GM19468 (cell line): ENCODE results near the gene HYLS1.

Source experiments
- ATAC-seq: cut with Tn5 transposase; IDR thresholded peaks from one replicate; pipeline ENCODE4 v1.9.1; 2021; ENCODE audit warnings: mild to moderate bottlenecking, moderate library complexity, moderate number of reproducible peaks; ENCODE audit not compliant: unreplicated experiment; ENCODE audit errors: extremely low read depth

HYLS1 gene

DNA sequence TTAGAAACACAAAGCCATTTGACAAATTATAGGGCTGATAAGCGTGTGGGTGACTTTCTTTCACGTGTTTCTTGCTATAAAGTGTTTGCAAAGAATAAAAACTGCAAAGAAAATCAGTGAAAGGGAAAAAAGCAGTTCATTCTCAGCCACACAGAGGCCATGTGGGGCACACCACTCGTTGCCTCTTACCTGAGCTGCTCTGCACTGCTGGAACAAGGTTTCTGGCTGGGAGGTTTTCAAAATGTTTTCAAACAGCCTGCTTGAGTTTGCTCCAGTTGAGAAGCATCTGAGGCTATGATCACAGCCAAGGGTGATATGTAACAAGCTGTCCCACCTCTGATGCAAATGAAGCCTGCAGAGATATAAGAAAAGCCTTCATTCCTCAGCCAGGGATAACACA lies 43.6 kb downstream of the HYLS1 start:
- ATAC-seq: no peak

GRCh38 chr11:125931668-125932067 lies 44.2 kb downstream of the HYLS1 start:
- no peak for ATAC-seq

- no peak for ATAC-seq
Measured at GRCh38 chr11:125932301-125932700, 44.8 kb downstream of the HYLS1 start.

DNA sequence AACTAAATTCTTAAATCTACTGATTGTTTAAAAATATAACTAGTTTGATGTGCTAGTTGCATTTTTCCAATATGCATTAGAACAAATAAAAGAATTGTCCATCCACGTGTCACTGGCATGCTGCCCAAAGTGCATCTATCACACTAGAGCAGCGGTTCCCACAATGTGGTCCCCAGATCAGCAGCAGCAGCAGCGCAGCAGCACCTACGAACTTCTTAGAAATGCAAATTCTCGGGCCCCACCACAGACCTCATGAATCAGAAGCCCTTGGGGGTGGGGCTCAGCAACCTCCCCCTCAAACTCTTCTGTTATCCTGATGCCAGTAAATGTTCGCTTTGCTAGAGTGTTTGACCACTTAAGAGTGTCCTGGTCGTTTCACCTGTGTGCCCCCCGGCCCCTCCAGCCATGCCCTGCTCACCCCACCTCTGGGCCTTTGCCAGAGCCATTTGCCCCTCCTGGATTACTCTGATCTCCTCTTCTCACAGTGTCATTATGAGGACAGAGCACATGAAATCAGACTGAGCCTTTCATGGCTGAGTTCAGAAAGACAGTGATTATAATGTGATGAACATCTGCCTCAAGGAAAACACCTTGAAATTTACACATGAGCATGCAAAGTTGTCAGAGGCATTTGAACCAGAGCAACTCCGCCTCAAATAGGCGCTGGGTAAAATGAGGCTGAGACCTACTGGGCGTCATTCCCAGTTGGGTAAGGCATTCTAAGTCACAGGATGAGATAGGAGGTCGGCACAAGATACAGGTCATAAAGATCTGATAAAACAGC lies 45.8 kb downstream of the HYLS1 start:
- no peak for ATAC-seq

DNA sequence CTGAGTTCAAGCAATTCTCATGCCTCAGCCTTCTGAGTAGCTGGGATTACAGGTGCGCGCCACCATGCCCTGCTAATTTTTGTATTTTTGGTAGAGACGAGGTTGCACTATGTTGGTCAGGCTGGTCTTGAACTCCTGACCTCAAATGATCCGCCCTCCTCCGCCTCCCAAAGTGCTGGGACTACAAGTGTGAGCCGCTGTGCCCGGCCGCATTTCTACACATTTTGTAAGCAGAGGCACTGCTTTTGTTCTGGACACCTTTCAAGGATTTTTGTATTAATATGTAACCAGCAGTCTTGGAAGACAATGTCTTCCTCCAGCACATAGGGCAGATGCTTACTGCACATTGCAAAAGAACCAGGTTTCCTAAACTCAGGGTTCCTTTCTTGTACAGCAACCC lies 47.0 kb downstream of the HYLS1 start:
- no peak for ATAC-seq

DNA sequence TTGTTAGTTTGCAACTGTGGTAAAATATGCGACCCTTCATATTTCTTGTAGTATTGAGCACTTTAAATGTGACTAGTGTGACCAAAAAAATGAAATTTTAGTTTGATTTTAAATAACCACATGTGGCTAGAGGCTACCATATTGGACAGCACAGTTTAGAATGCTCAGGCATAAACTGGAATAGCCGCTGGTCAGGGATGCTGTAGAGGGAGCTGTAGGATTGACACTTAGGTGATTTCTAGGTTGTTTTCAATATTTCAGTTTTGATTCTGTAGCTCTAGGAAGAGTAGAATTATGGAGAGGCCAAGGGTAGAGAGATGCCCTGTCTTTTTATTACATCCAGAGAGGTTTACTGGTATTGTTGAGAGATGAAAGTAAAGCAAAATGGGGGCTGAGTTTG lies 47.6 kb downstream of the HYLS1 start:
- no peak for ATAC-seq

DNA sequence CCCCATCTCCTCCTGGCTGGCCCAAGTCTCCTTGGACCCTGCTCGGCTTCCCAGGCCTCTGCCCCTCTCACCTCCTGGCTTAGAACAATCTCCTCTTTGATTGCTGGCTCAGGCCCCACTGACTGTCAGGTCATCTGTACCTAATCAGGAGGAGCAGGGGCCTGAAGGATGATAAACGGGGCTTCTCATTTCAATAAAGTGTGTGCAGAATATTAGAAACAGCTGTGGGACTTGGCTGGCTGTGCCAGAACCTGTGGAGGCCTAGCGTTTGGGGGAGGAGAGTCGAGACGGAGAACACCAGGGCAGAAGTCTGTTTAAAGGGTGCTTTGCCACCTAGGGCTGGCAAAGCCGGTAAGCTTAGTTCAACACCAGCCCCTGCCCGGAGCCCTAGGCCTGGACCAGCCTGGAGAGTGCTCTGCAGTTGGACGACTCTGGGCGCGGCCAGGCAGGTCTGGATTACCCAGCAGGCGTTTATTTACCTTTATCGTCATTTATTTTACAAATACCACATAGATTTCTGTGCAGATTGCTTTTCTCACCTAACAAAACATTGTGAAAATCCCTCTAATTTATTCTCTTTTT lies 48.2 kb downstream of the HYLS1 start:
- ATAC-seq: no peak

GRCh38 chr11:125938418-125938817 lies 51.0 kb downstream of the HYLS1 start:
- ATAC-seq: no peak

- no peak for ATAC-seq
Measured at GRCh38 chr11:125939081-125939521, 51.6 kb downstream of the HYLS1 start.

GRCh38 chr11:125940145-125940544 lies 52.7 kb downstream of the HYLS1 start:
- no peak for ATAC-seq

DNA sequence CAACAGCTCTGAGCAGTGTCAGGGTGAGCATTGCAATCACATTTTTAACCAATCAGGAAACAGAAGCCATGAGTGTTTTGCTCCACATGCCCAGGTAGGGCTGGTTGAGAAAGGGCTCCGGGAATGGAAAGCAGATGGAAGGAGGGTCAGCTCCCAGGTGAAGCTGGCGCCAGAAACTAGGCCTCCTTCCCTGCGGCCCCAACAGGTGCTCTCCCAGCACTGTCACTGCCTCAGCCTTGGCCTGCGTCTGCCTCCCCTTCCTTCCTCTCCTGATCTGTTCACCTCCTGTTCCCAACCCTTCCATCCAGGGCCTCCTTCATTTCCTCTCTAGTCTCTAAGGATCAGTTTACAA lies 53.8 kb downstream of the HYLS1 start:
- no peak for ATAC-seq

DNA sequence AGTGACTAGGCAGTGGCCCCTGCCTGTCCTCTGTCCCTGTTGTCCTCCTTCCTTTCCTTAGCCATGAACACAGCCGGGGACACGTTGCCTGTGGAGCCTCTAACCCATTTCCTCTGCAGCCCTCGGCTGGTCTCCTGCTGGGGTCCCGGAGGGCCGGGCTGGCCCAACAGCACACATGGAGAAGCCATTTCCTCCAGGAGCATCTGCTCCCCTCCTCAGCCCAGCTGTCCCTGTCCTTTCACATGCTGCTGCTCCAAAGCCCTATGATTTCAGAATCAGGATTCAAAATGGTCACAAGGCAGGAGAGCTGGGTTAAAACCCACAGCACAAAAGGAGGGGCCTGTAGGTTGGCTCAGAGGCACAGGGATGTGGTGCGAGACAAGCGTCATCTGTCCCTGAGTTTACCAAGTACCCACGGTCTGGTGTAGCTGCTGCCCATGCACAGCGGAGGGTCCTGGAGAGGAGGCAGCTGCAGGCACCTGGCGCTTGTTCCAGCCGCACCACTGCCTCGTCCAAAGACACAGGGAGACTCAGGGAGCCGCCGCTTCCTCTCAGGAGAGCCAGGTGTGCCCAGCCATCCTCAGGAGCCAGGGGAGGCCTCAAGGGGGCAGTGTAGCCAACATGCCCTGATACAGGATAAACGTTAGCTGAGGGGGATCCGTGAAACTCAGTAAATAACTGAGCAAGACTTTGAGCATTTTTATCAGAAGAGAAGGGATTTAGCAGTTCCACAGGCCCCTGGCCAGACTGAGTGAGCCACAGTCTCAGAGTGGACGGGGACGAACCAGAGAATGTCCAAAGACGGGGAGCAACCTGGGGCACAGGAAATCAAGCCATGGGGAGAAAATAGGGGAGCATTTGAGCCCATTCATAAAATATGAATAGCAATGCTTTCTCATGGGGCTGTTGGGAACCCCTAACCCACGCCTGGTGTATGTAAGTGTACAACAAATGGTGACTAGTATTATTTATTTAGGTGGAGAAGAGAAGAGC lies 54.4 kb downstream of the HYLS1 start:
- ATAC-seq: no peak

DNA sequence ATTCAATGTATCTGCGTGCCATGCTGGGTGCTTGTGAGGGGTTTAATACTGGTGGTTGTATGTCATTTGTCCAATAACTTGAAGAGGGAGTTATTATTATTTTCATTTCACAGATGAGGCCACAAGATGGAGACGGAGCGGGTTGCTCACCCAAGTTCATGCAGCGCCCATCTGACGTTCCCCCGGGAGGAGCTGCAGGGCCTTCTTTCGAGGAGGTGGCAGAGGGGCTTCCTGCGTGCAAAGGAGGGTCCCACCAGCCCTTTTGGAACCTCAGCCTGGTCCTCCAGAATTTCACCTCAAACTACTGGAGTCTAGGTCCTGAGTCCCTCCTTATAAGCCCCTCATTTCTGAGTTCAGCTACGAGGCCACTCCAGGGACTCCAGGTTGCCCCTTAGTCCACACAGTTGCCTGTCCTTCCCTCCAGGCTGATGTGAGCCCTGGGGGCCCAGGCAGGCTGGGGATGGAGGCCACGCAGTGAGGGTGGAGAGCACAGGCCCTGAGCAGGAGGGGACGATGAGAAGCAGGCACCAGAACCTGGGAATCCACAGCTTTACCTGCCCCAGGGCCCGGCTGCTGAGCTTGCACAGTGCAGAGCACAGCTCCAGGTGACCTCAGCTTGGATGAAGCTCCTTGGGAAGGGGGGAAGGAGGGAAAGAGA lies 55.4 kb downstream of the HYLS1 start:
- ATAC-seq: no peak

GRCh38 chr11:125943661-125944349 lies 56.3 kb downstream of the HYLS1 start:
- ATAC-seq: no peak

GRCh38 chr11:125944350-125945010 lies 57.0 kb downstream of the HYLS1 start:
- no peak for ATAC-seq

DNA sequence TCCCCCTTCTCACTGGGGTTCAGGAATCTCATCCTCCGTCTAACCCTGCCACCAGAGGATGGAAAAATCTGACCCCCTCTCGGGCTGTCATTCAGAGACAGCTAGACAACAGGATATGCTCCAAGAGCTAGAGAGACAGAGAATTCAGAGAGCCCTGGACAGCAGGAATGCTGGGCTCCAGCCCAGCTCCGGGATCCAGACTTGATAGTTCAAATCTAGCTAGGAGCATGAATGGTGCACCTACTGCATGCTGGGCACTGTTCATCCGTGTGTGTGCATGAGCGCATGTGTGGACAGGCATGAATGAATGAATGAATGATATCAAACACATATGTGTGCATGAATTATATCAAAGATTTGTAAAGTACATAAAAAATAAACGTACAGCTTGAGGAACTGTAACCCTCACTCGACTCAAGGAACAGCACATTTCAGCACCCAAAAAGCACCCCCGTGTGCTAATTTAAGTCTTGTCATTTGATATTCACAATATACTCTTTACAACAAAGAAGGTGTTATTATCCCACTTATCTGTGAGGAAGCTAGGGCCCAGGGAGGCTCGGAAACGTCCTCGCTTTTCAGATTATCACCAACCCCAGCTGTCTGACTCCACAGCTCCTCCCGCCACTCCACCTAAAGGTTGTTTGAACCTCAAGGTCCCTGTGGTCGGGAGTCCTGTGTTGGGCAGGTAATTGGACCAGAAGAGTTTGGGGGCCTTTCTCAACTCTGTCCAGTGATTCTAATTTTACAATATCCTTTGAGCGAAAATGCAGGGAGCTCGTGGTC lies 57.7 kb downstream of the HYLS1 start:
- no peak for ATAC-seq

DNA sequence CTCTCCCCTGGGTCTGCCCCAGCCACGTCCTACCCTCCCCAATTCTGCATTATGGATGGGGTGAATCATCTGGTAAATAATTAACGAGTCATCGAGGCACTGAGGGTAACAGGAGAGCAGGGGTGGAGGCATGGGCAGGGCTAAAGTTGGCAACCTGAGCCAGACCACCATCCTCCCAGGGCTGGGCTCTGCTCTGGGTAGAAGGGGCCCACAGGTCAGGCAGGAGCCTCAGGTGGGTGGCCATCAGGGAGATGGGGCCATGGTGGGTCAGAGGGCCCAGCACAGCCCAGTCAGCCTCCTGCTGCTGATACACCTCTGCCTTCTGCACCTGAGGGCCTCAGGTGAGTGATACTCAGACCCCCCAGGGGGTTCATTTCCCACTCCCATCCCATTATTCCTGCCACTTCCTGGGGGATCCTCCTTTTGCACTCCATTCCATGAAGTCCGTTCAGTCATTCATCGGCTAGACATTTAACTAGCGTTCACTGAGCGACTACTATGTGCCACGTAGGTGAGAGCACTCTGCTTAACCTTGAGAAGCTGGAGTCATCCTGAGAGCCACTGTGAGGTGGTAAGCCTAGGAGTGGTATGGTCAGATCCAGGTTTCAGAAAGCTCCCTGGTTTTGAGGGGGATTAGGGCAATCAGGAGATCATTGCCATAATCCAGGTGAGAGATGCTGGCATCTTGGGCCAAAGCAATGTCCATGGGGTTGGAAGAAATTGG lies 58.5 kb downstream of the HYLS1 start, which contains the start of gene VSIG10L2:
Gene VSIG10L2, plus strand, starts transcription at position 248 of the 724 bp plus-strand sequence. Its CDS starts 12 bp downstream, at position 260.
- ATAC-seq: no peak
